HG03354 (cell line): Measurements from ENCODE around the gene GSG1L.
"Not testable (repeated sequence)": the region's sequence is repeated elsewhere in the genome, so short reads cannot be mapped to it uniquely, and the experiment has no call there.

Experiments
- ATAC-seq: cut with Tn5 transposase; IDR thresholded peaks from one replicate; pipeline ENCODE4 v1.9.1; 2021; ENCODE audit warnings: mild to moderate bottlenecking; ENCODE audit not compliant: unreplicated experiment, poor library complexity, severe bottlenecking

The GSG1L gene

GRCh38 chr16:27993587-27993986, 69.9 kb downstream of the GSG1L start:
- no peak for ATAC-seq

- no peak for ATAC-seq
Observed at GRCh38 chr16:27991876-27992275, 71.6 kb downstream of the GSG1L start.

DNA sequence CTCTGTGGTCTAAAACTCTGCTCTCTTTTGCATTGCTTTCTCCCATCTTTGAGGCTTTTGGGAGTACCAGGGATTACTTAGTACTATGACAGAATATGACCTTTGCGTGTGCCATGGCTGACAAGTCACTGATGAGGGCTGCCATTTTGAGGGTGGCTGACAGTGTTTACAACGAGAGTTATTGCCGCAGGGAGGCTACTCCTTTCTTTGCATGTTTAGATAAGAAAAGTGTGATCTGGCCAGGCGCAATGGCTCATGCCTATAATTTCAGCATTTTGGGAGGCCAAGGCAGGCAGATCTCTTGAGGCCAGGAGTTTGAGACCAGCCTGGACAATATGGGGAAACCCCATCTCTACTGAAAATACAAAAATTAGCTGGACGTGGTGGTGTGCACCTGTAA, 77.5 kb downstream of the GSG1L start:
- ATAC-seq = no peak

DNA sequence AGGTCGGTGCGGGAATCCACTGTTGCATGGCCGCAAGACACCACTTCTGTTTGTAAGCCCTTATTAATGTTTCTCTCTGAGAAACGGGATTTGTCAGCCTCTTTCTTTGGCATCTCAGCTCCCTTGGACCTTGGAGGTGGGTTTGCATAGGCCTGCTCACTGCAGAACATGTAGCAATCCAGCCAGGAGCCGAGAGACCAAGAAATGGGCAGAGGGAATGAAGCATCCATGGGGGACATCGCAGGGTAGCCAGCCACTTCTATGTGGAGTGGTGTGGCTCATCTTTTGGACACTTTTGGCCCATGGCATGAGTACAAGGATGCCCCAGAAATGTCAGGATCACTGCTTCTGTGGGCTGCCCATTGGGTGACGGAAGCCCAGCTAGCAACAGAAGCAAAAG, 79.4 kb downstream of the GSG1L start:
- no peak for ATAC-seq

DNA sequence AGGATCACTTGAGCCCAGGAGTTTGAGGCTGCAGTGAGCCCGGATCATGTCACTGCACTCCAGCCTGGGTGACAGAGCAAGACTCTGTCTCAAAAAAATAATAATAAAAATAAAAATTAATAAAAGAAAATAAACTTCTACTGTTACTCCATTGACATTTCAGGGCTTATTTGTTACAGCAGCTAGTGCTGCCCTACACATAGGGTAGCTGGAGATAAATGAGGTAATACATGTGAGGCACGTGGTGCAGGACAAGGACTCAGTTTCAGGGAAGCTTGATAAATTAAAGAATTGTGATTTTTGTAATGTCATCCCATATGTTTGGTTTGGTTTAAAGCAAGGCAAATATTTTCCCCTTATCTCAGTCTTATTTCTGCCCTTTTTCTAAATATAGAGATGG, 80.3 kb downstream of the GSG1L start:
- no peak for ATAC-seq

DNA sequence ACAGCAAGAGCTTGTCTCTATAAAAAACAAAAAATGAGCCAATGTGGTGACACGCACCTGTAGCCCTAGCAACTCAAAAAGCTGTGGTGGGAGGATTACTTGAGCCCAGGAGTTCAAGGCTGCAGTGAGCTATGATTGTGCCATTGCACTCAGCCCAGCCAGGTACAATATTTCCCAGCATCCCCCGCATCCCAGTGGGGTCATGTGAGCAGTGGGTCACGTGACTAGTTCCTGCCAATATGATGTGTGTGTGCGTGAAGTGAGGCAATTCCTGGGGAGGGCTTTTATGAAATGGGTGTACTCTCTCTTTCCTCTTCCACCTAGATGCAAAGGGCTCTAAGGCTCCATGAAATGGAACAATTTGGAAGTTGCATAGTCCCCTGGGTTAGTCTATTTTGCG, 81.3 kb downstream of the GSG1L start:
- no peak for ATAC-seq

- no peak for ATAC-seq
Observed at GRCh38 chr16:27980919-27981700, 82.4 kb downstream of the GSG1L start.

DNA sequence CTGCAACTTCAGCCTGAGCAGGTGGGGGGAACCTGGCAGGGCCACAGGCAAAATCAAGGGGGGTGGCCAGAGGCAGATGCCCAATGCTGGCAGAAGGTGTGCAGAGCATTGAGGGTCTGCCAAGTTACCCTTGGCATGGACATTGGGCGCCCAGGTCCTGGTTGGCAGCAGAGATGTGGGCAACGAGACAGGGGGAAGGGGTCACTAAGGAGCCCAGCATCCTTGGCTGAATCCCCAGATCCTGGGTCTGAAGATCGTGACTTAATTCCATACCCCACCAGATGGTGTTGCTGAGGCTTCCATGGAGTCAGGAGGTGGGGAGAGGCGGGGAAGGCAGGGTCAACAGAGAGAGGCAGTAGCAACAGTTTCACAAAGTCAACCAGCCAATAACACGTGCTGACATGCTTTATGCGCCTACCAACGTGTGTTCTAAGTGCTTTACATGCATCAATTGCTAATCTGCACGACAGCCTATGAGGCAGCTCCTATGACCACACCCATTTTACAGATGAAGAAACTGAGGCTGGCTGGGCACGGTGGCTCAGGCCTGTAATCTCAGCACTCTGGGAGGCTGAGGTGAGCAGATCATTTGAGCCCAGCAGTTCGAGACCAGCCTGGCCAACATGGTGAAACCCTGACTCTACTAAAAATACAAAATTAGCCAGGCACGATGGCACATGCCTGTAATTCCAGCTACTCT, 83.3 kb downstream of the GSG1L start:
- no peak for ATAC-seq

- not testable (repeated sequence) for ATAC-seq
Observed at GRCh38 chr16:27979668-27980067, 83.8 kb downstream of the GSG1L start.

- ATAC-seq = no peak
Observed at GRCh38 chr16:27978876-27979275, 84.6 kb downstream of the GSG1L start.

- ATAC-seq = no peak
Observed at GRCh38 chr16:27977966-27978365, 85.5 kb downstream of the GSG1L start.

- no peak for ATAC-seq
Observed at GRCh38 chr16:27976990-27977389, 86.5 kb downstream of the GSG1L start.

GRCh38 chr16:27974896-27975540, 88.5 kb downstream of the GSG1L start:
- no peak for ATAC-seq

GRCh38 chr16:27973678-27974077, 89.8 kb downstream of the GSG1L start:
- no peak for ATAC-seq

DNA sequence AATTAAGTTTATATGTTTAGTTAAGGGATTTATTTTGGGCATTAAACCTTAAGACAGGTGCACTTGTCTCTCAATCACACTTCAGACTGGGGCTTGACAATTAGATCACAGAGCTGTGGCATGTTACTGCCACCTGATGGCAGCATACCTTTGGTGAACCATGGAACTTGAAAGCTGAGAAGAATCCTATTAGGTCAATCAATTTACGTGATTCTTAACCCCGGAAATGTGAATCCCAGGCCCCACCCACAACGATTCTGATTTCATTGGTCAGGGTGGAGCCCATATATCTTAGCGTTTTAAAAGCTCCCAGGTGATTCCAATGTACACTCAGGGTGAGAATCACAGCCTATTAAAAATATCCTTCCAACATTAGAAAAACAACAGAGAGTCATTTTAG, 91.0 kb downstream of the GSG1L start:
- no peak for ATAC-seq

- ATAC-seq = no peak
Observed at GRCh38 chr16:27969574-27969973, 93.9 kb downstream of the GSG1L start.

- ATAC-seq = no peak
Observed at GRCh38 chr16:27967169-27967568, 96.3 kb downstream of the GSG1L start.

DNA sequence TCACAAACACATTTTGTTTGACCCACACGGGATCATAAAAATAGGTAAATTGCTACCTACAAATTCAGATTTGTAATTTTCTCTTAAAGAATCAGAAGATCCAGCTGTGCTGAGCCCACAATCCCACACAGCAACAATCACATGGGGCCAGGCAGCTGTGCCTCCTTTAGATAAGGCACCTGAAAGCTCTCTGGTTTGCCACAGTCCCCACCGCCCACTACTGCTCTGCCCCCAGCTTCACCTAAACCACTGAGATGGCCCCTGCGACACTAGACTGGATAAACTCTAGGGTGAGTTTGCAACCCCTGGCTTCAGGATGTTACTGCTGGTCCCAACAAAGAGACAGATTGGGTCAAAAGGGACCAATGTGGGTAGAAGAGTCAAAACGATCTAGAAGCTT, 96.8 kb downstream of the GSG1L start:
- no peak for ATAC-seq

GRCh38 chr16:27965801-27966200, 97.7 kb downstream of the GSG1L start:
- ATAC-seq = no peak

DNA sequence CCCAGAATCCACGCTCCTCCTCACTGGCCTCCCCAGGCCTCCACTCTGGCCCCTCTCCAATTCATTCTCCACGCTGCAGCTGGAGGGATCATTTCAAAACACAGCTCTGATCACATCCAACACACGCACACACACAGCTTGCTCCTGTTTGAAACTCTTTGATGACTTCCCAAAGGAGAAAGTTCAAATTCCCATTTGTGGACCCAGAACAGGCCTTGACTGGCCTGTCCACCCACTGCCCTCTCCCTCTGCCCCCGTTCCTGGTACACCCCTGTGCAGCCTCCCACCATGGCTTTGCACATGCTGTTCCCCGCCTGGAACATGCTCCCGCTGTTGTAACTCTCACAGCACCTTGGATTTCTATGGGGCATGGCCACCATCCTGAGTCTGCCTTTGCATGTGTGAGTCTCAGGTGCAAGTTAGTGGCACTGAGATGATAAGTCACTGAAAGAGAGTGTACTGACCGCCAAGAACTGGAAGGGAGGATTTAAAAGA, 100.0 kb downstream of the GSG1L start:
- no peak for ATAC-seq

- ATAC-seq = no peak
Observed at GRCh38 chr16:27962197-27962596, 101.3 kb downstream of the GSG1L start.
